Measurements from ENCODE around the gene FAM187B.
"Not testable (repeated sequence)": the region's sequence is repeated elsewhere in the genome, so short reads cannot be mapped to it uniquely, and the experiment has no call there.

Gene FAM187B

GRCh38 chr19:35209646-35210045, 18.9 kb downstream of the FAM187B start:
- no peak for DNase-seq

GRCh38 chr19:35208121-35208520, 20.4 kb downstream of the FAM187B start:
- DNase-seq: no peak

- no peak for DNase-seq
These were observed 21.1 kb downstream of the FAM187B start for GRCh38 chr19:35207391-35207871.

GRCh38 chr19:35206855-35207254, 21.7 kb downstream of the FAM187B start:
- DNase-seq: no peak

- no peak for DNase-seq
These were observed 22.2 kb downstream of the FAM187B start for GRCh38 chr19:35206379-35206778.

- no peak for DNase-seq
These were observed 22.7 kb downstream of the FAM187B start for GRCh38 chr19:35205733-35206323.

- no peak for DNase-seq
These were observed 23.5 kb downstream of the FAM187B start for GRCh38 chr19:35204799-35205732.

- DNase-seq: no peak
These were observed 25.5 kb downstream of the FAM187B start for GRCh38 chr19:35202722-35203688.

GRCh38 chr19:35199481-35199880, 29.1 kb downstream of the FAM187B start:
- DNase-seq: no peak

- DNase-seq: not testable (repeated sequence)
These were observed 31.7 kb downstream of the FAM187B start for GRCh38 chr19:35196861-35197260.

- no peak for DNase-seq
These were observed 32.7 kb downstream of the FAM187B start for GRCh38 chr19:35195830-35196229.

- DNase-seq: no peak
These were observed 34.2 kb downstream of the FAM187B start for GRCh38 chr19:35194012-35194984.

GRCh38 chr19:35184884-35185283, 43.7 kb downstream of the FAM187B start:
- no peak for DNase-seq

- no peak for DNase-seq
These were observed 44.3 kb downstream of the FAM187B start for GRCh38 chr19:35184267-35184666.

- DNase-seq: no peak
These were observed 47.2 kb downstream of the FAM187B start for GRCh38 chr19:35181387-35181786.

GRCh38 chr19:35179830-35180229, 48.7 kb downstream of the FAM187B start:
- no peak for DNase-seq

GRCh38 chr19:35178701-35179100, 49.8 kb downstream of the FAM187B start:
- no peak for DNase-seq

GRCh38 chr19:35177377-35178274, 50.9 kb downstream of the FAM187B start:
- no peak for DNase-seq

- no peak for DNase-seq
These were observed 52.4 kb downstream of the FAM187B start for GRCh38 chr19:35176181-35176570.
